HG03025 (cell line): ENCODE results near the gene E2F2.
A peak's percentile ranks its signal among the peaks of the same experiment; 100 is the strongest.

Source experiments
- ATAC-seq: cut with Tn5 transposase; IDR thresholded peaks from one replicate; pipeline ENCODE4 v1.9.1; 2021; ENCODE audit warnings: mild to moderate bottlenecking, moderate library complexity; ENCODE audit not compliant: unreplicated experiment, low FRiP score

The E2F2 gene

GRCh38 chr1:23563003-23563402 lies 32.0 kb upstream of the E2F2 start:
- no peak for ATAC-seq

GRCh38 chr1:23562137-23562876 lies 31.3 kb upstream of the E2F2 start:
- ATAC-seq, result no peak

- ATAC-seq, result no peak
Observed at GRCh38 chr1:23561813-23562100, 30.7 kb upstream of the E2F2 start.

- ATAC-seq, result no peak
Observed at GRCh38 chr1:23561076-23561812, 30.2 kb upstream of the E2F2 start.

GRCh38 chr1:23559985-23560741 lies 29.1 kb upstream of the E2F2 start:
- ATAC-seq, result no peak

- peak; percentile 52 for ATAC-seq
Observed at GRCh38 chr1:23559136-23559984, 28.3 kb upstream of the E2F2 start, which contains the start of gene ID3. Gene ID3, minus strand, starts transcription at chr1:23559501. Its CDS starts 75 bp downstream, at chr1:23559426.

- no peak for ATAC-seq
Observed at GRCh38 chr1:23558872-23559135, 27.8 kb upstream of the E2F2 start.

GRCh38 chr1:23558140-23558871 lies 27.3 kb upstream of the E2F2 start:
- ATAC-seq, result no peak

GRCh38 chr1:23557471-23558124 lies 26.6 kb upstream of the E2F2 start:
- ATAC-seq, result no peak

- ATAC-seq, result no peak
Observed at GRCh38 chr1:23556635-23557470, 25.8 kb upstream of the E2F2 start.

- no peak for ATAC-seq
Observed at GRCh38 chr1:23555986-23556634, 25.1 kb upstream of the E2F2 start.

GRCh38 chr1:23555270-23555985 lies 24.4 kb upstream of the E2F2 start:
- no peak for ATAC-seq

- peak; percentile 51 for ATAC-seq
Observed at GRCh38 chr1:23554481-23555269, 23.6 kb upstream of the E2F2 start.

- no peak for ATAC-seq
Observed at GRCh38 chr1:23554127-23554480, 23.1 kb upstream of the E2F2 start.

- no peak for ATAC-seq
Observed at GRCh38 chr1:23553231-23554126, 22.4 kb upstream of the E2F2 start.

GRCh38 chr1:23551849-23552248 lies 20.8 kb upstream of the E2F2 start:
- ATAC-seq, result no peak
